Measurements from ENCODE around the gene KNOP1.
"Not testable (repeated sequence)": the region's sequence is repeated elsewhere in the genome, so short reads cannot be mapped to it uniquely, and the experiment has no call there.

KNOP1 gene

DNA sequence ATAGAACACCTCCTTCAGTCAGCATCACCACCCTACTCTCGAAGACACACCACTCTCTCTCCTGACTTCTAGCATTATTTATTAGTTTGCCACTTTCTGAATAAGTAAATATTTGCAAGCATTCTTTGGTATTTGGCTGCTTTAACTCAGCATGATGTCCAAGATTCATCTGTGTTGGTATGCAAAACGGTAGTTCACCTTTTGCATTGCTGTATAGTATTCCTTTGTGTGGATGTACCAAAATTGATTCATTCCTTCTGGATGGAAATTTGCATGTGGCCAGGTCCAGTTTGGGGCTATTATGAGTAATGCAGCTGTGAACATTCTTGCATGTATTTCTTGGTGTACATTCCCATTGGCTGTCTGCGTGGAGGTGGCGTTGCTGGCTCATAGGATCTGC, 32.9 kb downstream of the KNOP1 start:
- TF ChIP-seq, protein P1, sequence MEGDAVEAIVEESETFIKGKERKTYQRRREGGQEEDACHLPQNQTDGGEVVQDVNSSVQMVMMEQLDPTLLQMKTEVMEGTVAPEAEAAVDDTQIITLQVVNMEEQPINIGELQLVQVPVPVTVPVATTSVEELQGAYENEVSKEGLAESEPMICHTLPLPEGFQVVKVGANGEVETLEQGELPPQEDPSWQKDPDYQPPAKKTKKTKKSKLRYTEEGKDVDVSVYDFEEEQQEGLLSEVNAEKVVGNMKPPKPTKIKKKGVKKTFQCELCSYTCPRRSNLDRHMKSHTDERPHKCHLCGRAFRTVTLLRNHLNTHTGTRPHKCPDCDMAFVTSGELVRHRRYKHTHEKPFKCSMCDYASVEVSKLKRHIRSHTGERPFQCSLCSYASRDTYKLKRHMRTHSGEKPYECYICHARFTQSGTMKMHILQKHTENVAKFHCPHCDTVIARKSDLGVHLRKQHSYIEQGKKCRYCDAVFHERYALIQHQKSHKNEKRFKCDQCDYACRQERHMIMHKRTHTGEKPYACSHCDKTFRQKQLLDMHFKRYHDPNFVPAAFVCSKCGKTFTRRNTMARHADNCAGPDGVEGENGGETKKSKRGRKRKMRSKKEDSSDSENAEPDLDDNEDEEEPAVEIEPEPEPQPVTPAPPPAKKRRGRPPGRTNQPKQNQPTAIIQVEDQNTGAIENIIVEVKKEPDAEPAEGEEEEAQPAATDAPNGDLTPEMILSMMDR (IDR thresholded peaks at IDR 0.05): no peak
- H3K27ac ChIP-seq: no peak overlapping the region
- H3K27me3 ChIP-seq: no peaks in the 10 kb centered on the region
- H3K36me3 ChIP-seq: peaks cover 55% of the 10 kb centered on the region
- H3K4me3 ChIP-seq (ENCODE audit: low read depth in 1 of 2, low read length in 1 of 2): no peak overlapping the region
- H3K9me3 ChIP-seq: no peaks in the 10 kb centered on the region
- no peaks in the 10 kb centered on the region for H3K4me1 ChIP-seq (ENCODE audit: control insufficient read depth in 1 of 2, insufficient read depth in 1 of 2, low read depth in 1 of 2, low read length in 1 of 2)

DNA sequence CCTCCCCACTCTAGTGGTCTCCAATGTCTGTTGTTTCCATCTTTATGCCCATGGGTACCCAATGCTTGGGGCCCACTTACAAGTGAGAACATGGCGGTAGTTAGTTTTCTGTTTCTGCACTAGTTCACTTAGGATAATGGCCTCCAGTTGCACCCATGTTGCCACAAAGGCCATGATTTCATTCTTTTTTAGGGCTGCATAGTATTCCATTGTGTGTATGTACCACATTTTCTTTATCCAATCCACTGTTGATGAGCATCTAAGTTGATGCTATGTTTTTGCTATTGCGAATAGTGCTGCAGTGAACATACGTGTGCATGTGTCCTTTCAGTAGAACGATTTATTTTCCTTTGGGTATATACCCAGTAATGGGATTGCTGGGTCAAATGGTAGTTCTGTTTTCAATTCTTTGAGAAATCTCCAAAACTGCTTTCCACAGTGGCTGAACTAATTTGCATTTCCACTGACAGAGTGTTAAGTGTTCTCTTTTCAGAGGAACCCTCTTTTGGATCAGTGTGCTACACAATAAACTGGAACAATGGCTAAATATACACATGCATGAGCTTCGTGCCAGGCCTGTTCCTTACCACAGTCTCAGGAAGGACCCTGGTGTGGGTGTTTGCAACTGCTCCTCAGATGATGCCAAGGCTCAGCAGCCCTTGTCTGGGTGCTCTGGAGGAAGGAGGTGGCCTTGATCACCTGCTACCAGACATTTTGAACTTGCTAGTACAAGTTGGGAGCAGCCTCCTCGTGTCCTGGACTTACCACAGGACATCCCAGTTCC, 34.4 kb downstream of the KNOP1 start:
- TF ChIP-seq, protein P1 (IDR thresholded peaks at IDR 0.05): no peak
- Histone ChIP-seq H3K27ac (no peak overlapping the region), H3K4me3 (ENCODE audit: low read depth in 1 of 2, low read length in 1 of 2) (no peak overlapping the region), H3K27me3 (no peaks in the 10 kb centered on the region), H3K9me3 (no peaks in the 10 kb centered on the region), H3K36me3 (peaks cover 59% of the 10 kb centered on the region), H3K4me1 (ENCODE audit: control insufficient read depth in 1 of 2, insufficient read depth in 1 of 2, low read depth in 1 of 2, low read length in 1 of 2) (no peaks in the 10 kb centered on the region)

DNA sequence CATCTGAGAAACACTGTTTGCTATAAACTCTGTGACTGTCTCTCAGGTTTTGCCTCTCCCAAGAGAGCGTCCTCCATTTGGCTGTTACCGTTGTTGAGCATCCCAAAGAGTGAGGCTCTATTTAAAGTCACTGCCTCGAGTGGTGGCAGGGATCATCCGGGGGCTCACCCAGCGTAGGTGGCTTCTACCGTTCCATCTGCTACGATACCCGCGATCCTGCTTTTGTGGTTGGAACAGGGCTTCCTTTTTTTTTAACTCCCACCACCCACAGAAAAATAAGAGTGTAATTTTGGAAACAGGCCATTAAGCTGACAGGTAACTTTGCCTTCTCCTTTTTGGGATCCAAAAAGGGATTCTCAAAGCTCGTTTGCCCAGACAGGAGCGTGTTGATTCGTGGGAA, 36.4 kb downstream of the KNOP1 start:
- Histone ChIP-seq H3K36me3 (peaks cover 55% of the 10 kb centered on the region), H3K4me3 (ENCODE audit: low read depth in 1 of 2, low read length in 1 of 2) (no peak overlapping the region)

DNA sequence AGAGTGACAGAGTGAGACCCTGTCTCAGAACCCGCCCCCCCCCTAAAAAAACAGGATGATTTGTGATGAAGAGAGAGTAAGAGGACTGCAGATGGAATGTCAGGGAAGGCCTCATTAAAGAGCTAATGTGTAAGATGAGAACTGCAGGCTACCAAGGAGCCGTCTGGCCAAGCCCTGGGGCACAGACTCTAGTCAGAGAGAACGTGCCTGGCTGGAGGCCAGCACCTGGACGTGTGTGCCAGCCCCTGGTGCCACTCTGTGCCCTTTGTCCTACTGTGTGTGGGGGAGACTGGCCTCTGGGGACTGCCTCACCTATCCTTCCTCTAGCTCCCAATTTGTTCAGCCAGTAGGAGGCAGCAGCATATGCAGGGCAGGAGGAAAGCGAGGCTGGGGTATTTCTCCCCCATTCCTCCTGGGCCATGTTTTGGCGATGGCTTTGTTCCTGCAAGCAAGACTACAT, 37.1 kb downstream of the KNOP1 start:
- H3K36me3 ChIP-seq: peaks cover 54% of the 10 kb centered on the region

More for the DNA sequence above, 36.4 kb downstream of the KNOP1 start:
- Histone ChIP-seq H3K4me1 (ENCODE audit: control insufficient read depth in 1 of 2, insufficient read depth in 1 of 2, low read depth in 1 of 2, low read length in 1 of 2) (no peaks in the 10 kb centered on the region), H3K27me3 (no peaks in the 10 kb centered on the region), H3K27ac (no peak overlapping the region), H3K9me3 (no peaks in the 10 kb centered on the region)
- TF ChIP-seq, protein P1 (IDR thresholded peaks at IDR 0.05): no peak

DNA sequence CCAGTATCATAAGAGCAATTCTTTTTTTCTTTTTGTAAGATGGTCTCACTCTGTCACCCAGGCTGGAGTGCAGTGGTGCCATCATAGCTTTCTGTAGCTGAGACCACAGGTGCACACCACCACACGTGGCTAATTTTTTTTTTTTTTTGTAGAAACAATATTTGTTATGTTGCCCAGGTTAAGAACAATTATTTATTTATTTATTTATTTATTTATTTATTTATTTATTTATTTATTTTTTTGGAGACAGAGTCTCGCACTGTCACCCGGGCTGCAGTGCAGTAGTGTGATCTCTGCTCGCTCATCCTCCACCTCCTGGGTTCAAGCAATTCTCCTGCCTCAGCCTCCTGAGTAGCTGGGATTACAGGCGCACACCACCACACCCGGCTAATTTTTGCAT, 38.7 kb downstream of the KNOP1 start:
- H3K36me3 ChIP-seq: peaks cover 45% of the 10 kb centered on the region
- H3K4me3 ChIP-seq (ENCODE audit: low read depth in 1 of 2, low read length in 1 of 2); H3K4me1 ChIP-seq (ENCODE audit: control insufficient read depth in 1 of 2, insufficient read depth in 1 of 2, low read depth in 1 of 2, low read length in 1 of 2); H3K27me3 ChIP-seq; H3K27ac ChIP-seq; H3K9me3 ChIP-seq: not testable (repeated sequence)

More for the DNA sequence above, 37.1 kb downstream of the KNOP1 start:
- no peak overlapping the region for H3K27ac ChIP-seq
- H3K4me1 ChIP-seq (ENCODE audit: control insufficient read depth in 1 of 2, insufficient read depth in 1 of 2, low read depth in 1 of 2, low read length in 1 of 2): no peaks in the 10 kb centered on the region
- H3K4me3 ChIP-seq (ENCODE audit: low read depth in 1 of 2, low read length in 1 of 2): no peak overlapping the region
- no peaks in the 10 kb centered on the region for H3K27me3 ChIP-seq
- H3K9me3 ChIP-seq: no peaks in the 10 kb centered on the region
- TF ChIP-seq, protein P1 (IDR thresholded peaks at IDR 0.05): no peak

DNA sequence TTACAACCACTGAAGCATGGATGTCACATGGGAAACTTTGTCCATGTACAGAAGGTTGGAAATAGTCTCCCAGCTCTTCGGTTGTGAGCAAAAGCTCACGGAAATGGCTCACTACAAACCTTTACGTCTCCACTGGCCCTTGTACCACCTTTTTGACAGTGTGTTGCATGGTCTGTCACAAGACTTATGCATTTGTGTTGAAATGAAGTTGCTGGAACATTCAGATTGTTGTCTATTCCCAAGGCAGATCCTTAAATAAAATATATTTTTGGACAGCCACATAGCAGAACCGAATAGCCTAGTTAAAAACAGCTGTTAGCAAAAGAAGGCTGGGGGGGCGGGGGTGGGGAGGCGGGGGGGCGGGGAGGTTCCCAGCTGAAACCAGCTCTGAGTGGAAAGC, 39.2 kb downstream of the KNOP1 start:
- H3K4me1 ChIP-seq (ENCODE audit: control insufficient read depth in 1 of 2, insufficient read depth in 1 of 2, low read depth in 1 of 2, low read length in 1 of 2): no peaks in the 10 kb centered on the region
- no peak overlapping the region for H3K4me3 ChIP-seq (ENCODE audit: low read depth in 1 of 2, low read length in 1 of 2)
- no peaks in the 10 kb centered on the region for H3K27me3 ChIP-seq
- no peak overlapping the region for H3K27ac ChIP-seq
- peaks cover 40% of the 10 kb centered on the region for H3K36me3 ChIP-seq
- no peaks in the 10 kb centered on the region for H3K9me3 ChIP-seq
- TF ChIP-seq, protein P1 (IDR thresholded peaks at IDR 0.05): no peak

Measured in neutrophil (primary cell).